Measurements from ENCODE around the gene SURF6. TPM values are rescaled to one million over a fixed set of nuclear protein-coding genes. Genes with fewer than 3 reads are reported as not detected.

Gene SURF6
- total RNA-seq, 1 experiment from 2014 or later, result 56.3 TPM

GRCh38 chr9:133331641-133332380 lies 4.2 kb downstream of the SURF6 start:
- no peak overlapping the region for H4K8ac ChIP-seq (replicated peaks; ENCODE audit: insufficient read length, low read depth, low read length)
- no peak overlapping the region for H4K5ac ChIP-seq (ENCODE audit: insufficient read length, low read depth, low read length)
- Mint-ChIP-seq H3K36me3 (ENCODE audit: insufficient read depth in 1 of 3, low read depth in 3 of 3) (peaks cover 34 to 59% (median 57%) of the 10 kb centered on the region in 3 experiments), H3K4me1 (peaks cover 18 to 20% of the 10 kb centered on the region in 2 experiments), H3K27ac (0 out of 7 replicates have a peak overlapping the region, but pooled peaks of 1 of the 3 experiments have one; percentile 43), H3K27me3 (ENCODE audit: low read depth) (peaks cover 5% of the 10 kb centered on the region), H3K9me3 (peaks cover 12 to 16% of the 10 kb centered on the region in 2 experiments), H3K4me3 (no peak overlapping the region)
- H2AFZ ChIP-seq (ENCODE audit: low read length), result no peak overlapping the region
- H3K9me3 ChIP-seq (ENCODE audit: control insufficient read depth, low read depth, low read length), result no peaks in the 10 kb centered on the region
- H3K9ac ChIP-seq (ENCODE audit: extremely low read depth, insufficient read length, low read length), result no peak overlapping the region
- H2BK15ac ChIP-seq (ENCODE audit: low read depth, low read length), result no peak overlapping the region
- H3K4me1 ChIP-seq (ENCODE audit: insufficient read depth, low read length), result no peaks in the 10 kb centered on the region
- H3K4ac ChIP-seq (ENCODE audit: low read depth, low read length), result no peak overlapping the region
- no peak overlapping the region for H2BK5ac ChIP-seq (ENCODE audit: insufficient read length, low read length)
- H4K20me1 ChIP-seq (ENCODE audit: control insufficient read depth, insufficient read depth, insufficient read length), result no peaks in the 10 kb centered on the region
- DNase-seq, result peak; percentile 28
- H3K4me2 ChIP-seq (ENCODE audit: insufficient read depth, insufficient read length, low read length), result no peak overlapping the region
- TF ChIP-seq, protein P1, sequence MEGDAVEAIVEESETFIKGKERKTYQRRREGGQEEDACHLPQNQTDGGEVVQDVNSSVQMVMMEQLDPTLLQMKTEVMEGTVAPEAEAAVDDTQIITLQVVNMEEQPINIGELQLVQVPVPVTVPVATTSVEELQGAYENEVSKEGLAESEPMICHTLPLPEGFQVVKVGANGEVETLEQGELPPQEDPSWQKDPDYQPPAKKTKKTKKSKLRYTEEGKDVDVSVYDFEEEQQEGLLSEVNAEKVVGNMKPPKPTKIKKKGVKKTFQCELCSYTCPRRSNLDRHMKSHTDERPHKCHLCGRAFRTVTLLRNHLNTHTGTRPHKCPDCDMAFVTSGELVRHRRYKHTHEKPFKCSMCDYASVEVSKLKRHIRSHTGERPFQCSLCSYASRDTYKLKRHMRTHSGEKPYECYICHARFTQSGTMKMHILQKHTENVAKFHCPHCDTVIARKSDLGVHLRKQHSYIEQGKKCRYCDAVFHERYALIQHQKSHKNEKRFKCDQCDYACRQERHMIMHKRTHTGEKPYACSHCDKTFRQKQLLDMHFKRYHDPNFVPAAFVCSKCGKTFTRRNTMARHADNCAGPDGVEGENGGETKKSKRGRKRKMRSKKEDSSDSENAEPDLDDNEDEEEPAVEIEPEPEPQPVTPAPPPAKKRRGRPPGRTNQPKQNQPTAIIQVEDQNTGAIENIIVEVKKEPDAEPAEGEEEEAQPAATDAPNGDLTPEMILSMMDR (conservative IDR thresholded peaks at IDR 0.05), result no peak
- no peak overlapping the region for H3K56ac ChIP-seq (ENCODE audit: insufficient read length, low read depth, low read length)
- H3T11ph ChIP-seq (ENCODE audit: low read length), result no peak overlapping the region
- H3K23ac ChIP-seq (ENCODE audit: insufficient read length, low read depth, low read length), result no peak overlapping the region
- H3K79me2 ChIP-seq (ENCODE audit: insufficient read depth, low read length), result peaks cover 3% of the 10 kb centered on the region; the same call in 1 of the 2 replicates
- peaks cover 3% of the 10 kb centered on the region for H3K23me2 ChIP-seq (ENCODE audit: insufficient read length, low read depth, low read length, poor library complexity, severe bottlenecking)
- no peak overlapping the region for H2AK5ac ChIP-seq (ENCODE audit: insufficient read length, low read length)
- H2BK20ac ChIP-seq (ENCODE audit: low read depth, low read length, poor library complexity, severe bottlenecking), result no peak overlapping the region
- H3K14ac ChIP-seq (ENCODE audit: insufficient read depth, low read length), result no peak overlapping the region
- H4K91ac ChIP-seq (ENCODE audit: insufficient read length, low read depth, low read length), result no peak overlapping the region
- H3K27me3 ChIP-seq (ENCODE audit: insufficient read depth, low read length), result no peaks in the 10 kb centered on the region
- no peak overlapping the region for H3K27ac ChIP-seq (ENCODE audit: insufficient read length, low read depth, low read length)
- no peak overlapping the region for H2BK120ac ChIP-seq (ENCODE audit: low read depth, low read length, poor library complexity, severe bottlenecking)
- no CpG with 5 or more reads among the region's 57 CpGs for WGBS (ENCODE audit: extremely low coverage, insufficient read length, low lambda C conversion rate)
- H3K79me1 ChIP-seq (ENCODE audit: insufficient read depth, low read depth, low read length, poor library complexity, severe bottlenecking), result no peaks in the 10 kb centered on the region
- H2BK12ac ChIP-seq (ENCODE audit: insufficient read length, low read depth, low read length), result no peak overlapping the region
- no peak overlapping the region for H3K18ac ChIP-seq (ENCODE audit: insufficient read length, low read depth, low read length)

Data from H9 (cell line).